RWPE2 (cell line): ENCODE measurements around the gene FABP3.
A peak's percentile ranks its signal among the peaks of the same experiment; 100 is the strongest.

Source experiments
- ATAC-seq: fragments of 200-7000 bp; cut with Tn5 transposase; 3 replicates; pipeline ENCODE4 v1.9.1; 2021; ENCODE audit warnings: low read depth
- DNase-seq: peaks from one replicate; pipeline ENCODE4 v3.0.0-alpha.2; 2020; ENCODE audit warnings: low spot score
- H3K27ac ChIP-seq: fragments of 450-650 bp; 2 replicates; pipeline ENCODE4 v1.5.1; 2017; ENCODE audit warnings: mild to moderate bottlenecking; ENCODE audit not compliant: poor library complexity, severe bottlenecking
- H3K27me3 ChIP-seq: fragments of 250-450 bp; sonication (Bioruptor Pico); 2 replicates; pipeline ENCODE4 v1.5.1; 2021; ENCODE audit warnings: mild to moderate bottlenecking, moderate library complexity; ENCODE audit not compliant: insufficient read depth, poor library complexity, severe bottlenecking
- H3K36me3 ChIP-seq: fragments of 250-450 bp; sonication (Bioruptor Pico); 2 replicates; pipeline ENCODE4 v1.5.1; 2020; ENCODE audit warnings: low read depth, mild to moderate bottlenecking, moderate library complexity
- H3K4me1 ChIP-seq: fragments of 250-450 bp; sonication (Bioruptor Pico); 2 replicates; pipeline ENCODE4 v1.5.1; 2021; ENCODE audit warnings: mild to moderate bottlenecking, moderate library complexity; ENCODE audit not compliant: insufficient read depth, poor library complexity, severe bottlenecking
- H3K4me3 ChIP-seq: fragments of 250-450 bp; sonication (Bioruptor Pico); 2 replicates; pipeline ENCODE4 v1.5.1; 2021; ENCODE audit warnings: mild to moderate bottlenecking, moderate library complexity; ENCODE audit not compliant: severe bottlenecking
- H3K9me3 ChIP-seq: fragments of 250-450 bp; sonication (Bioruptor Pico); 2 replicates; pipeline ENCODE4 v1.5.1; 2021; ENCODE audit warnings: mild to moderate bottlenecking, moderate library complexity; ENCODE audit not compliant: severe bottlenecking
- TF ChIP-seq, protein P1 (sequence below): fragments of 450-650 bp; IDR thresholded peaks from one replicate; pipeline ENCODE4 v1.5.1; 2017; ENCODE audit warnings: mild to moderate bottlenecking, moderate library complexity; ENCODE audit not compliant: poor library complexity, severe bottlenecking

FABP3 gene

DNA sequence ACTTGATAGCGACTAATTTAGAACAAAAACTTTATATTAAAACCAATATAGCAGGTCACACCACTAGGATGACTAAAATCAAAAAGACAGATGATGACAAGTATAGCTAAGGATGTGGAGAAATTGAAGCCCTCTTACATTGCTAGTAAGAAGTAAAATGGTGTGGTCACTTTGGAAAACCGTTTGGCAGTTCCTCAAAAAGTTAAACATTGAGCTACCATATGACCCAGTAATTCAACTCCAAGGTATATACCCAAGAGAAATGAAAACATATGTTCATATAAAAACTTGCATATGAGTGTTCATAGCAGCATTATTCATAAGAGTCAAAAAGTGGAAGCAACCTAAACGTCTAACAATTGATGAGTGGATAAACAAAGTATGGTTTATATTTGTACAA, 27.1 kb upstream of the FABP3 start:
- no peaks in the 10 kb centered on the region for H3K27me3 ChIP-seq
- peaks cover 43% of the 10 kb centered on the region for H3K4me1 ChIP-seq
- ATAC-seq (no peak), DNase-seq (no peak)
- no peak overlapping the region for H3K4me3 ChIP-seq
- H3K36me3 ChIP-seq, result no peaks in the 10 kb centered on the region
- no peaks in the 10 kb centered on the region for H3K9me3 ChIP-seq
- TF ChIP-seq, protein P1, sequence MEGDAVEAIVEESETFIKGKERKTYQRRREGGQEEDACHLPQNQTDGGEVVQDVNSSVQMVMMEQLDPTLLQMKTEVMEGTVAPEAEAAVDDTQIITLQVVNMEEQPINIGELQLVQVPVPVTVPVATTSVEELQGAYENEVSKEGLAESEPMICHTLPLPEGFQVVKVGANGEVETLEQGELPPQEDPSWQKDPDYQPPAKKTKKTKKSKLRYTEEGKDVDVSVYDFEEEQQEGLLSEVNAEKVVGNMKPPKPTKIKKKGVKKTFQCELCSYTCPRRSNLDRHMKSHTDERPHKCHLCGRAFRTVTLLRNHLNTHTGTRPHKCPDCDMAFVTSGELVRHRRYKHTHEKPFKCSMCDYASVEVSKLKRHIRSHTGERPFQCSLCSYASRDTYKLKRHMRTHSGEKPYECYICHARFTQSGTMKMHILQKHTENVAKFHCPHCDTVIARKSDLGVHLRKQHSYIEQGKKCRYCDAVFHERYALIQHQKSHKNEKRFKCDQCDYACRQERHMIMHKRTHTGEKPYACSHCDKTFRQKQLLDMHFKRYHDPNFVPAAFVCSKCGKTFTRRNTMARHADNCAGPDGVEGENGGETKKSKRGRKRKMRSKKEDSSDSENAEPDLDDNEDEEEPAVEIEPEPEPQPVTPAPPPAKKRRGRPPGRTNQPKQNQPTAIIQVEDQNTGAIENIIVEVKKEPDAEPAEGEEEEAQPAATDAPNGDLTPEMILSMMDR, result no peak
- peak overlapping the region; percentile 96 for H3K27ac ChIP-seq

DNA sequence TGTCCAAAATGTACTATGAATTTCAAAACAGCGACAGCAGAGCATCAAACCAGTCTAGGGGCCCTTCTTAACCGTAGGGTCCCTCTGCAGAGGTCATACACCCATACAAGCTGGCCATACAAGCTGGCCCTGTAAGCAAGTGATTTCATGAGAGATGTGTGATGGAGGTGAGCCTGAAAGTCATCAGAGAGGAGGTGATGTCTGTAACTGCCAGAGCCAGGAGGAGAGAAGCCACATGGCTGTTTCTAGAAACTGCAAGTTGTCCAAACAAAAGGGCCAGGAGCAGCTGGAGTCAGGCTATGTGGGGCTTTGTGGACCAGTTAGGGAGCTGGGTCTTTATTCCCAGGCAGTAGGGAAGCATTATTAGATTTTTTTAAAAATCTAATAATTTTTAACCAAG, 25.4 kb upstream of the FABP3 start:
- Histone ChIP-seq H3K27ac (peak overlapping the region; percentile 96), H3K9me3 (no peaks in the 10 kb centered on the region), H3K4me1 (peaks cover 47% of the 10 kb centered on the region), H3K27me3 (no peaks in the 10 kb centered on the region), H3K36me3 (no peaks in the 10 kb centered on the region), H3K4me3 (no peak overlapping the region)
- ATAC-seq (no peak), DNase-seq (no peak)
- TF ChIP-seq, protein P1, result no peak

DNA sequence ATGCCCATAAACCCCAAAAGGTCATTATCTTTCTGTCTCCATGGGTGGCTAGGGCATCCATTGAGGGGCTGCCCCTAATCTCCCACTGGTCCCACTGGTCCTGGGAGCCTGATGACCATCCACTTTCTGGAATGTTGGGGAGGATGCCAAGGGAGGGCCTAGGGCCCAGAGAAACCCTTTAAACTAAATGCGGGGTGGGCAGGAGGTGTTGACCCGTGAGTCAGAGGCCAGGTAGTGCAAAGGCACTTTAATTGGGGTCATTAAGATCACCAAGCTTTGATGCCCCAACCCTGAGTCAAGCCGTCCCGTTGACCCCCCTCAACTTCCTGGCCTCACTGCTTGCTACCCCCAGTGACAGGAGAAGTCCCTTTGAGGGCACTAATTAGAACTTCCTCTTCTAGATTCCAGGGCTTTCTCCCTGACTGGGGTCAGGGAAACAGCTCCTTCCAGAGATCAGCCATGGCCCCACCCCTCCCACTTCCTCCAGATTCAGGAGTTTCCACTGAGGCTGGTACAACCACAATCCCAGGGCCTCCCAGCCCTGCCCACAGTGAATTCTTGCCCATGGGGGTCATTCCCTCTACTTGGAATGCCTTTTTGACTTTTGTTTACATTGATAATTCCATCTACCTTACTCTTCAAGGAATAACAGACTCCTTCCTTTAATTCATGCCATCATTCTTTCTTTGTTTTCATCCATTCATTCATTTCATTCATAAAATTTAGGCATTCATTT, 24.7 kb upstream of the FABP3 start:
- ATAC-seq (peak; percentile 41), DNase-seq (no peak)
- no peak overlapping the region for H3K4me3 ChIP-seq
- TF ChIP-seq, protein P1, result no peak
- H3K27ac ChIP-seq, result peak overlapping the region; percentile 96
- peaks cover 47% of the 10 kb centered on the region for H3K4me1 ChIP-seq
- no peaks in the 10 kb centered on the region for H3K36me3 ChIP-seq
- no peaks in the 10 kb centered on the region for H3K9me3 ChIP-seq
- H3K27me3 ChIP-seq, result no peaks in the 10 kb centered on the region

DNA sequence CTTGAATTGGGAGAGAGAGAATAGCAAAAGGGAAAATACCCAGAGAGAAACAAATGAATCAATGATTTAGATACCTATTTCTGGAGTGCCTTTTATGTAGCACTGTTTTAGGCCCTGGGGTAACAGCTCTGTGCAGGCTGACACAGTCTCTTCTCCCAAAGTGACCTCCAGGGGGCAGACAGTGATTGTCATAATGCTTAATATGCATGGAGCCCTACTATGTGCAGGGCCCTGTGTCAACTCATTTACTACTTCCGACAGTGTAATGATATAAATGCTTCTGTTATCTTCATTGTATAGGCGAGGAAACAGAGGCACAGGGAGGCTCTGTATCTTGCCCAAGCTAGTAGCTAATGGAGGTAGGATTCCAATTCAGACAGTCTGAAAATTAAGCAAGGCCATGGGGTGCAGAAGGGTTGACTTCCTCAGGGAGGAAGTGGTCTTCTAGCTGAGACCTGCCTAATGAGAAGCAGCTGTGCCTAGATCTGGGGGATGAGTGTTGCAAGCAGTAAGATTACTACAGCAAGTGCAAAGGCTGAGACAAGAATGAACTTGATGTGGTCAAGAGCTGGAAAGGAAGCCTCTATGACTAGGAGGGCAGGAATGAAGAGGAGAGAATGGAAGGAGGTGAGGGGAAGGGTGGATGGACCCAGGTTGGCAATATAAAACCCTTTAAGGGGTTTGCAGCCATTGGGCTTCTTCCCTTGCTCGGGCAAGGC, 23.9 kb upstream of the FABP3 start:
- Histone ChIP-seq H3K27me3 (no peaks in the 10 kb centered on the region), H3K4me1 (peaks cover 47% of the 10 kb centered on the region), H3K27ac (peak overlapping the region; percentile 96), H3K9me3 (no peaks in the 10 kb centered on the region), H3K4me3 (no peak overlapping the region), H3K36me3 (no peaks in the 10 kb centered on the region)
- ATAC-seq (peak; percentile 72), DNase-seq (peak; percentile 81)
- TF ChIP-seq, protein P1, result peak; percentile 78
